PC-3 (cell line): ENCODE measurements around the gene TSPAN32. TPM values are rescaled to one million over a fixed set of nuclear protein-coding genes. Genes with fewer than 3 reads are reported as not detected.

ENCODE experiments used
- ATAC-seq: fragments of 200-7000 bp; cut with Tn5 transposase; 2 replicates; pipeline ENCODE4 v1.9.1; 2020; ENCODE audit warnings: mild to moderate bottlenecking, moderate library complexity
- BruUV-seq: library from RNA; stranded (reverse); fragments of 400-500 nt; replicated peaks from 2 replicates; lab custom pipeline; 2021; lab: Mats Ljungman, UMichigan
- CTCF ChIA-PET: fragments of 300-600 bp; sonication (Branson Sonifier 250); formaldehyde crosslinking; loops from one replicate; lab custom pipeline; 2022; ENCODE audit warnings: antibody characterized with exemption; lab: Charles Lee
- POLR2A ChIA-PET: fragments of 300-600 bp; sonication (Branson Sonifier 250); formaldehyde crosslinking; loops from one replicate; lab custom pipeline; 2022; ENCODE audit warnings: antibody characterized with exemption; ENCODE audit not compliant: unreplicated experiment; lab: Charles Lee
- DNase-seq: peaks from one replicate; pipeline ENCODE4 v3.0.0-alpha.2; 2015
- H2AFZ ChIP-seq: fragments of 300-600 bp; sonication (generic); 2 replicates; pipeline ENCODE4 v1.6.0; 2016; ENCODE audit warnings: antibody characterized with exemption, low read length
- H3F3A ChIP-seq: fragments of 300-600 bp; sonication (generic); one replicate; pipeline ENCODE4 v1.6.0; 2017; ENCODE audit warnings: antibody characterized with exemption, low read length, control low read depth, mild to moderate bottlenecking; ENCODE audit not compliant: unreplicated experiment
- H3K27ac ChIP-seq: fragments of 300-600 bp; sonication (generic); 2 replicates; pipeline ENCODE4 v1.5.1; 2016; ENCODE audit warnings: mild to moderate bottlenecking, low read length
- H3K27me3 ChIP-seq: fragments of 300-600 bp; sonication (generic); 2 replicates; pipeline ENCODE4 v1.6.1; 2016; ENCODE audit warnings: low read length, mixed read lengths
- H3K36me3 ChIP-seq: fragments of 300-600 bp; sonication (generic); 2 replicates; pipeline ENCODE4 v1.6.1; 2016; ENCODE audit warnings: low read depth, mixed run types, low read length, mixed read lengths
- H3K4me1 ChIP-seq: fragments of 300-600 bp; sonication (generic); 2 replicates; pipeline ENCODE4 v1.5.1; 2016; ENCODE audit warnings: low read length; ENCODE audit not compliant: insufficient read depth
- H3K4me2 ChIP-seq: fragments of 300-600 bp; sonication (generic); 2 replicates; pipeline ENCODE4 v1.6.0; 2016; ENCODE audit warnings: low read length
- H3K4me3 ChIP-seq: fragments of 300-600 bp; sonication (generic); 2 replicates; pipeline ENCODE4 v1.5.1; 2016; ENCODE audit warnings: mild to moderate bottlenecking, low read length, mixed read lengths
- H3K79me2 ChIP-seq: fragments of 300-600 bp; sonication (generic); 2 replicates; pipeline ENCODE4 v1.6.1; 2017; ENCODE audit warnings: low read length, mixed read lengths
- H3K9ac ChIP-seq: fragments of 300-600 bp; sonication (generic); 2 replicates; pipeline ENCODE4 v1.6.0; 2016; ENCODE audit warnings: mild to moderate bottlenecking, low read length
- H3K9me2 ChIP-seq: fragments of 300-600 bp; sonication (generic); replicated peaks from 2 replicates; pipeline ENCODE4 v1.6.1; 2016; ENCODE audit warnings: mixed run types, low read length, mixed read lengths
- H3K9me3 ChIP-seq: fragments of 300-600 bp; sonication (generic); 2 replicates; pipeline ENCODE4 v1.6.1; 2016; ENCODE audit warnings: low read length, mixed read lengths
- H4K20me1 ChIP-seq: fragments of 300-600 bp; sonication (generic); 2 replicates; pipeline ENCODE4 v1.6.1; 2016; ENCODE audit warnings: low read length, mixed read lengths
- CTCF ChIP-seq: fragments of 300-600 bp; sonication (generic); conservative IDR thresholded peaks from 2 replicates; pipeline ENCODE4 v1.5.1; 2017; ENCODE audit warnings: antibody characterized with exemption, low read depth, mild to moderate bottlenecking, low read length
- EZH2 ChIP-seq: fragments of 300-600 bp; sonication (generic); IDR thresholded peaks from one replicate; pipeline ENCODE4 v1.6.1; 2017; ENCODE audit warnings: antibody characterized with exemption, mild to moderate bottlenecking, low read length; ENCODE audit not compliant: unreplicated experiment
- EZH2phosphoT487 ChIP-seq: fragments of 300-600 bp; sonication (generic); IDR thresholded peaks from 2 replicates; pipeline ENCODE4 v1.6.1; 2018; ENCODE audit warnings: mild to moderate bottlenecking, antibody characterized with exemption, low read length, borderline replicate concordance
- intact Hi-C: fragments of 100-400 bp; cut with micrococcal nuclease; formaldehyde crosslinking; loops from 2 replicates; pipeline ENCODE4 v1.9.0; 2023
- total RNA-seq: library from RNA; depleted of rRNA; stranded (reverse); fragments of >200 nt; gene quantifications from 2 replicates; pipeline ENCODE4 v1.2.3, GENCODE V29; 2014

Gene TSPAN32
- total RNA-seq, 1 experiment from 2014 or later: not detected

DNA sequence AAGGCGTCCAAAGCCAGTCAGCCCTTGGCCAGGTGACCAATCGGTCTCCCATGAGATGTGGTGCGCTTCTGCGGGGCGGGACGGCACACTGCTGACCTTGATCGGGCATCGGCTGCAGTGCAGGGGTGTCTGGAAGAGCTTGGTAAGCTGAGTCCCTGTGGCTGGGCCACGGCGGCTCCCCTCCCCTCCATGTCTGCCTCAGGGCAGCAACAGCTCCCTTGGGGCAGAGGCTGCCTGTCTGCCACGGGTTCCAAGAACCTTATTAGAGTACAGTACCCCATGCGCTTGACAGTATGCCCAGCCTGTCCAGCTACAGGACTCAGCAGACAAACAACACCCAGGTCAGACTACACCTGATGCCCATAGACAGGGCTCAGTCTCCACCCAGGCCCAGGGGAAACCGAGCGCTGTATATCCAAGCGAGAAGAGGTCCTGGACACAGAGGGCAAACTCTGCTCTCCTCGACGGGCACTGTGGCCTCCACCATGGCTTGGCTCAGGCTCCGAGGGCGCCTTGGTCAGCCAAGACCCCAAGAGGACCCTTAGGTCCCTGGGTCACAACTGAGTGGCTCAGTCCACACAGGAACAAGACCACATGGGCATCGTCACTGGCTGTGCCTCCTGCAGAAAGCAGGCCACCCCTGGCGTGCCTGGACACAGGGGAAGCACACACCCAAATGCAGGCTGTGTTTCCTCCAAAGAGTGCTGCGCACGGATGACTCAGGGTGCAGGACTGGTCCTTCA lies 18.9 kb downstream of the TSPAN32 start:
- H3K9me3 ChIP-seq: no peaks in the 10 kb centered on the region
- H3K36me3 ChIP-seq: no peaks in the 10 kb centered on the region
- H4K20me1 ChIP-seq: no peaks in the 10 kb centered on the region
- ChIA-PET CTCF (no interaction called here), POLR2A (no interaction called here)
- no peak overlapping the region for H3K4me2 ChIP-seq
- H3K79me2 ChIP-seq: no peaks in the 10 kb centered on the region
- intact Hi-C loops: no loop called here
- DNase-seq (no peak), ATAC-seq (no peak)
- peaks cover 4% of the 10 kb centered on the region; the same call in 1 of the 2 replicates for H3K4me1 ChIP-seq
- H3K4me3 ChIP-seq: no peak overlapping the region
- no peak overlapping the region for H3K27ac ChIP-seq
- TF ChIP-seq EZH2 (no peak), CTCF (no peak), EZH2phosphoT487 (no peak)
- H3F3A ChIP-seq: no peaks in the 10 kb centered on the region
- no TSS peak for BruUV-seq
- no peaks in the 10 kb centered on the region for H3K27me3 ChIP-seq
- no peaks in the 10 kb centered on the region for H3K9me2 ChIP-seq
- H2AFZ ChIP-seq: no peak overlapping the region
- no peak overlapping the region for H3K9ac ChIP-seq

DNA sequence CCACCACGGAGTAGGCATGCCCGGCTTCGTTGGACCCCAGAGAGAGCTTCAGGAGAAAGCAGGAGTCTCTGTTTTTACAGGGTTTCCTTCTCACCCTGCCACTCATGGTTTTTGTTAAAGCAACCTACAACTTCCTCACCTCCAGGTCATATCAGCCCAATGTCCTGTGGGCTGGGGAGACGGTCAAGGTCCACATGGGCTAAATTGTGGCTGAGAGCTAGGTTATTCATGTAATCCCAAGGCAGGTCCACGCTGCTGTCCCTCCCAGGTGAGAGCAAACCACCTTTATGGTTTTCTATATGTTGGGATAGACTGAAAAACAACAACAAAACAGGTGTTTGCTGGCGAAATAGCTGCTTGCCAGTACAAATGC lies 19.5 kb downstream of the TSPAN32 start:
- no peaks in the 10 kb centered on the region for H4K20me1 ChIP-seq
- no peak for TF ChIP-seq EZH2phosphoT487
- TF ChIP-seq CTCF: no peak
- no peak for TF ChIP-seq EZH2
- no peak overlapping the region for H3K4me3 ChIP-seq
- H3K79me2 ChIP-seq: no peaks in the 10 kb centered on the region
- H3F3A ChIP-seq: no peaks in the 10 kb centered on the region
- BruUV-seq: no TSS peak
- H3K4me2 ChIP-seq: no peak overlapping the region
- intact Hi-C loops: no loop called here
- ChIA-PET CTCF (no interaction called here), POLR2A (no interaction called here)
- no peak overlapping the region for H3K27ac ChIP-seq
- no peaks in the 10 kb centered on the region for H3K9me2 ChIP-seq
- no peak for ATAC-seq
- no peak for DNase-seq
- H3K9me3 ChIP-seq: no peaks in the 10 kb centered on the region
- H3K9ac ChIP-seq: no peak overlapping the region
- no peak overlapping the region for H2AFZ ChIP-seq
- no peaks in the 10 kb centered on the region for H3K36me3 ChIP-seq
- H3K4me1 ChIP-seq: peaks cover 7% of the 10 kb centered on the region; the same call in 1 of the 2 replicates
- H3K27me3 ChIP-seq: no peaks in the 10 kb centered on the region

GRCh38 chr11:2325123-2325522 lies 23.3 kb downstream of the TSPAN32 start:
- no TSS peak for BruUV-seq
- H3K9me2 ChIP-seq: no peaks in the 10 kb centered on the region
- H3K4me3 ChIP-seq: no peak overlapping the region
- intact Hi-C loops: no loop called here
- no peak for TF ChIP-seq EZH2phosphoT487
- TF ChIP-seq CTCF: no peak
- no peak for TF ChIP-seq EZH2
- H3K9me3 ChIP-seq: no peaks in the 10 kb centered on the region
- H2AFZ ChIP-seq: no peak overlapping the region
- no peak overlapping the region for H3K27ac ChIP-seq
- H3K36me3 ChIP-seq: no peaks in the 10 kb centered on the region
- H3K9ac ChIP-seq: no peak overlapping the region
- no peaks in the 10 kb centered on the region for H3K79me2 ChIP-seq
- ChIA-PET POLR2A (no interaction called here), CTCF (interaction anchor here (0.5 kb wide), 1 partner anchor 75 kb away, joined by 4 read pairs; the partner anchor contains the start of gene TSSC4)
- no peak overlapping the region for H3K4me2 ChIP-seq
- H3K4me1 ChIP-seq: peaks cover 8% of the 10 kb centered on the region; the same call in 1 of the 2 replicates
- no peaks in the 10 kb centered on the region for H4K20me1 ChIP-seq
- no peaks in the 10 kb centered on the region for H3K27me3 ChIP-seq
- no peak for ATAC-seq
- no peak for DNase-seq
- H3F3A ChIP-seq: no peaks in the 10 kb centered on the region
